ENCODE measurements around the gene HOXD1.

The HOXD1 gene

GRCh38 chr2:176187200-176187898 lies 1.1 kb upstream of the HOXD1 start:
- peak; percentile 60 for DNase-seq

GRCh38 chr2:176188774-176189680 lies 559 bp downstream of the HOXD1 start:
- no peak for DNase-seq

GRCh38 chr2:176189681-176190641 lies 1.5 kb downstream of the HOXD1 start:
- DNase-seq: no peak

- no peak for DNase-seq
Measured at GRCh38 chr2:176192351-176192750, 3.9 kb downstream of the HOXD1 start.

- DNase-seq: no peak
Measured at GRCh38 chr2:176193048-176193447, 4.6 kb downstream of the HOXD1 start.

GRCh38 chr2:176199902-176200301 lies 11.4 kb downstream of the HOXD1 start:
- no peak for DNase-seq

- no peak for DNase-seq
Measured at GRCh38 chr2:176200971-176201370, 12.5 kb downstream of the HOXD1 start.

GRCh38 chr2:176202491-176202890 lies 14.0 kb downstream of the HOXD1 start:
- DNase-seq: no peak

- no peak for DNase-seq
Measured at GRCh38 chr2:176205126-176205525, 16.7 kb downstream of the HOXD1 start.

- no peak for DNase-seq
Measured at GRCh38 chr2:176206136-176206535, 17.7 kb downstream of the HOXD1 start.

GRCh38 chr2:176206682-176207081 lies 18.2 kb downstream of the HOXD1 start:
- no peak for DNase-seq

- no peak for DNase-seq
Measured at GRCh38 chr2:176211110-176211509, 22.6 kb downstream of the HOXD1 start.

GRCh38 chr2:176212276-176212675 lies 23.8 kb downstream of the HOXD1 start:
- DNase-seq: no peak

- no peak for DNase-seq
Measured at GRCh38 chr2:176213406-176213805, 24.9 kb downstream of the HOXD1 start.

GRCh38 chr2:176227874-176228273 lies 39.4 kb downstream of the HOXD1 start:
- DNase-seq: no peak

GRCh38 chr2:176234156-176234555 lies 45.7 kb downstream of the HOXD1 start:
- DNase-seq: no peak

GRCh38 chr2:176234940-176235339 lies 46.5 kb downstream of the HOXD1 start:
- DNase-seq: no peak

GRCh38 chr2:176237456-176237855 lies 49.0 kb downstream of the HOXD1 start:
- DNase-seq: no peak

- peak; percentile 14 for DNase-seq
Measured at GRCh38 chr2:176239031-176239430, 50.6 kb downstream of the HOXD1 start.

GRCh38 chr2:176240301-176240700 lies 51.8 kb downstream of the HOXD1 start:
- no peak for DNase-seq
